ENCODE results near the gene EMID1.
A peak's percentile ranks its signal among the peaks of the same experiment; 100 is the strongest.

EMID1 gene

DNA sequence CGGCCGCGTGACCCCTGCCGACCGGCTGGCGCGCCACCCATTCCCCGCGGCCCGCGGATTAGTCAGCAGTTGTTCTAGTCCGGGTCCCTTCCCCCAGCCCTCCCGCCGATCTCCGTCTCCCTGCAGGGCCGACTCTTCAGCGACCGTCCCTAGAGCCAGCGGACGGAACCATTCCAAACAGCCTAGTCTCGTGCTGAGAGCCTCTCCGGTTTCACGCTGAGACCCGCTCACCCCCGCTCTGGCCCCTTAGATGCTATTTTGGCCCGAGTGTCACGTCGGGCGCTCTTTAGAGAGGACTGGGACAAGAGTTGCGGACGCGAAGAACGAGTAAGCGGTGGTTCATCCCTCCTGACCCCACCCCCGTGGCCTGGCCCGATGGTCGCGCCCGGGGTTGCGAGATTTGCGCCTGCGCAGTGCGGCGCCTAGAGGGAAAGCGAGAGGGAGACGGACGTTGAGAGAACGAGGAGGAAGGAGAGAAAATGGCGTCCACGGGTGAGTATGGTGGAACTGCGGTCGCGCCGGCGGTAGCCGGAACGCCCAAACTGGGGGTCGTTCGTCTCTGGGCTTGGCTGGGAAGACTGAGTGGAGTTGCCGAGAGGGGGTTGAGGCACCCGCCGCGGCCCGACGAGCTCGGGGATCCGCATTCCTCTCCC lies 62.3 kb downstream of the EMID1 start, which contains the start of the genes EWSR1 and RHBDD3:
Gene EWSR1 (plus strand): TSS at position 411 of the 653 bp plus-strand sequence. CDS start 69 bp downstream, at position 480.
Gene RHBDD3 (minus strand): TSS at position 124 of the 653 bp plus-strand sequence. CDS start 2,355 bp downstream, outside the sequence.
- Mint-ChIP-seq H3K9me3 (no peaks in the 10 kb centered on the region), H3K27me3 (no peaks in the 10 kb centered on the region), H3K27ac (peak within 1 kb of the TSS; percentile 98), H3K4me3 (peak within 1 kb of the TSS; percentile 84), H3K4me1 (peaks cover 54% of the 10 kb centered on the region), H3K36me3 (peaks cover 29% of the 10 kb centered on the region)
- peak; percentile 97 for ATAC-seq

DNA sequence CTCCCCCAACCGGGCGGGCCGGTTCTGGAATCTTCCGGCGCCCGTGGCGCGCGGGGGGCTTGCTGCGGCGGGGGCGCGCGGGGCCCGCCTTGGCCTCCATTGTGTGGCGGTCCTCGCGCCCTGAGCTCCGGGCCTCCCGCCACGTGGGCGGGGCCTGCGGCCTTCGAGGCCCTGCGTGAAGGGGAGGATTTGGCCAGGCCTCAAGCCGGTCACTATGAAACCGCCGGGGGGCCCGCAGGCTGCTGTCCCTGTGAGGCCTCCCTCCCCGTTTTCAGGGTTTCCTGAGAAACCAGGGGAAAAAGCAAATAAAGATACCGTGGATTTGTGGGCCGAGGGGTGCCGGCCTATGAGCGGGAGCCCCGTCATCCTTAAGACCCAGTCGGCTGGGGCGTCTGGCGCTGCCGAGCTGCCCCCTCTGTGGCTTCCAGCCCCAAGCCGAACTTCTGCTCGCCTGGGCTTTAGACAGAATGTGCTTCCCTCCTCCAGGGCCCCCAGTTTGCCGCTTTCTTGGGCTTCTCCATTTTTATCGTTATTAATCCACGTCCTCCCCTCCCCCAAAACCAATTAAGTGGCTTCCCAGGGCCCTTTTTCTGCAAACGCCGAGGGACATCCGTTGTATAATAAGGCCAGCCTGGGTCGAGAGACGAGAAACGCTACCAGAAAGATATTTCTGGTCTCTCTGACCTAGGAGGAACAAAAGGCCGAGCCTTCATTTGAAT lies 63.0 kb downstream of the EMID1 start:
- peaks cover 36% of the 10 kb centered on the region for H3K36me3 Mint-ChIP-seq
- no peaks in the 10 kb centered on the region for H3K27me3 Mint-ChIP-seq
- ATAC-seq, result peak; percentile 63
- peaks cover 61% of the 10 kb centered on the region for H3K4me1 Mint-ChIP-seq
- no peaks in the 10 kb centered on the region for H3K9me3 Mint-ChIP-seq
- peak overlapping the region; percentile 84 for H3K4me3 Mint-ChIP-seq
- H3K27ac Mint-ChIP-seq, result peak overlapping the region; percentile 98

DNA sequence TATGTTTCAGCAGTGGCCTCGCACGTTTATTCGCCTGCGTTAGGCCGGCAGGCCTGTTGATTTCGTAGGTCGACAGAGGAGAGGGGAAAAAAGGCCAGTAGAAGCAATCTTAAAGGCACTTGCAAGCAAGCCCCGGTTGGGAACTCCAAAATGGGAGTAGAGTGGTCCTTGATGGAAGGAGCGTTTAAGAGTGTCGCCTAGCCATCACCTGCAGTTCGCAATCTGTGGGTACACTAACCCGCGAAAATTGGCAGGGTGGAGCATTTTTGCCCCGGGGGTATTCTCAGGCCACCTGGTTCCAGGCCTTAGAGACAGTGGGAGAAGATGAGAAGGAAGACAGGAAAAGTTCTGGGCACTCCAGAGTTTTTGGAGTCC lies 63.5 kb downstream of the EMID1 start:
- peak overlapping the region; percentile 84 for H3K4me3 Mint-ChIP-seq
- no peaks in the 10 kb centered on the region for H3K27me3 Mint-ChIP-seq
- peaks cover 62% of the 10 kb centered on the region for H3K4me1 Mint-ChIP-seq
- H3K27ac Mint-ChIP-seq, result peak overlapping the region; percentile 98
- H3K36me3 Mint-ChIP-seq, result peaks cover 41% of the 10 kb centered on the region
- ATAC-seq, result no peak
- H3K9me3 Mint-ChIP-seq, result no peaks in the 10 kb centered on the region

DNA sequence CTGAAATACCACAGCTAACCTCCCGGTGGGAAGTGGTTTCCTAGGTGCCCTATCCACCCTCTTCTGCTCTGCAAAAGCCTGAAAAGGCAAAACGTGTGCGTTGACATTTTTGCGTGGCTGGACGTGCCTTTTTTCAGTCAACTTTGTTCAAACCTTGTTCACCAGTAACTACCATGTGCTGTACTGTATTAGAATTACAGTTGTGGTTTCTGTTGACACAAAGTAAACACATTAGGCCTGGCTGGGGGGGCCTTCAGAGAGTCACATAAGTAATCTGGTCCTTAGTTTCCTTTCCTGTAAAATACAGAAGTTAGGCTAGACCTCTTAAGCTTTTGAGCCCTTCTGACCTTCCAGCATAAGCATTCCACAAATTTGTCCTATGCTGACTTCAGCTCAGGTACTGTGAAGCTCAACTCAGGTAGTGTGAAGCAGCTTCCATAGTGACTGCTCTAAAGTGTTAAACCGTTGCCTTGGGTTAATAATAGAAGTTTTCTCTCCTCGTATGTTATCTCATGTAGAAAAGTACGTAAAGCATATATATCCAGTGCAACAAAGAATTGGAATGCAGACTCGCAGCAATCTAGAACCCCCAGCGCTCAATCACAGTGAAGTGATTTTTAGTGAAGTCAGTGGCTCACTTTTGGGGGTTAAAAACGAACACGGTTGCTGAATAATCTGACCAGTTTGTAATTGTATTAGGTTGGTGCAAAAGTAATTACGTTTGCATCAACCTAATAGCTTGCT lies 64.2 kb downstream of the EMID1 start:
- ATAC-seq, result no peak
- Mint-ChIP-seq H3K36me3 (peaks cover 48% of the 10 kb centered on the region), H3K4me3 (peak overlapping the region; percentile 84), H3K27me3 (no peaks in the 10 kb centered on the region), H3K4me1 (peaks cover 67% of the 10 kb centered on the region), H3K27ac (peak overlapping the region; percentile 98), H3K9me3 (no peaks in the 10 kb centered on the region)

DNA sequence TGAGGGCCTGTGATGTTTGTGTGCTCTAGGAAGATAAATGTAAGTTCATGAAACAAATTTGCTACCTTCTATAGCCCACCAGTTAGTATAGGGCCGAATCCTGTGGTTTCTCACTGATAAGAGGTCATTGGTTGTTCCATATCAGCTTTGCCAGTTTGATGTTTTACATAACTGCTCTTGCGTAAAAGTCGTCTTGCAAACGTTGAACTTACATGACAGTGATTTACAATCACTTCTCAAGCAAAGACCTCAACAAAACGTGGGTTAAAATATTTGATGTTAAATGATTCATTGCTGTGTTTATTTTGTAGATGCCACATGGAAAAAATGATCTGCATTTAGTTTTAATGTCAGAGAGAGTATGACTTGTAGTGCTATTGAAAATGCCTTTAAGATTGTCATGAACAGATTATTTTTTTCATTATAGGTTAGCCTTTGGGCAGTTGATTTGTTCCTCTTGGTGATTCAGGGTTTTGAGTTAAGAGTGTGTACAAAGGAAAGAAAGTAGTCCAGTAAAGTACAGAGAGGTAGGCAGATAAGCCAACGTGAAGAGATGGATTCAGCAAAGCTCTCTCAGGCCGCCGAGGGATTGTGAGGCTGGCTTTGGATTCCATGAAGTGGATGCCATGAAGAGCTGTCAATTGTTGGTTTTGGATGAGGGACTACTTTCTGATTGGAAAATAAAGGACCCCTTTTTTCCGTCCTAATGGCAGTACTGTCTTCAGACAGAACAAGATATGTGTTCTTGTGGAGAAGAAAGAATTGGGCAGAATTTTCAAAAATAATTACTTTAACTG lies 65.0 kb downstream of the EMID1 start:
- peak overlapping the region; percentile 53 for H3K27ac Mint-ChIP-seq
- no peaks in the 10 kb centered on the region for H3K27me3 Mint-ChIP-seq
- peaks cover 71% of the 10 kb centered on the region for H3K4me1 Mint-ChIP-seq
- no peak for ATAC-seq
- peaks cover 52% of the 10 kb centered on the region for H3K36me3 Mint-ChIP-seq
- no peaks in the 10 kb centered on the region for H3K9me3 Mint-ChIP-seq
- H3K4me3 Mint-ChIP-seq, result peak overlapping the region; percentile 84

DNA sequence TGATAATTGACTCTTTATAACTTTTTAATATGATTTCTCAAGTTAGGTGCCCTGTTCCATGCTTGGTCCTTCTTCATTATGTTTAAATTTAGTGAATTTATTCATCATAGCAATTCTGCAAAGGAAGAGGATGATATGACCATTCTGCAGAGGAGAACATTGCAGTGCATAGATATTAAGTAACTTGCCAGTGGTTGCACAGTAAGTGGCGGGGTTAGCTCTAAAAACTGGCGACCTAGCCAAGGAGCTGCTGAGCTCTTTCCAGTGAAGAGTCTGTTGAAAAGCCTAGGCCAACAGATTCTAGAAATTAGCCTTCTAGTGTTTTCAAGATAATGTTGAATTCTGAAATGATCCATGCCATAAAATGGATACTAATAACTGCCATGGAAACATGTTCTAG lies 66.9 kb downstream of the EMID1 start:
- Mint-ChIP-seq H3K36me3 (peaks cover 65% of the 10 kb centered on the region), H3K4me1 (peaks cover 61% of the 10 kb centered on the region), H3K4me3 (no peak overlapping the region), H3K27me3 (no peaks in the 10 kb centered on the region), H3K27ac (no peak overlapping the region), H3K9me3 (no peaks in the 10 kb centered on the region)
- ATAC-seq, result no peak

DNA sequence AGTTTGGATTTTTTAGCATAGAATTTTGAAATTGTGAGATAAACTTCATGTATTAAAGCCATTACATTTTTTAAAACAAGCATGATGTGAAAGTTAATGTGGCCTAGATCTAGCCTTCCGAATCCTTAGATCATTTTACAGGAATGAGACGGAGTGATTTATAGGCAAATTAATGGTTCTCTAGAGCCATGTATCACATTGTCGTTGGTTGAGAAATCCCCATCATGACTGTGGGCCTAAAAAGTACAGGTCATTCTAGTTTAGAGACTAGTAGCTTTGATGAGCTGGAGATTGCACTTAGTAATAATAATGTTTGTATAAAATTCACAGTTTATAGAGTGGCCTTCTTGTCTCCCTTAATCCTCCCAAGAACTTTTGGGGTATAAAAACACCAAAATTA lies 69.5 kb downstream of the EMID1 start:
- Mint-ChIP-seq H3K27me3 (no peaks in the 10 kb centered on the region), H3K9me3 (no peaks in the 10 kb centered on the region), H3K4me1 (peaks cover 54% of the 10 kb centered on the region), H3K4me3 (no peak overlapping the region), H3K36me3 (peaks cover 77% of the 10 kb centered on the region), H3K27ac (no peak overlapping the region)
- no peak for ATAC-seq

DNA sequence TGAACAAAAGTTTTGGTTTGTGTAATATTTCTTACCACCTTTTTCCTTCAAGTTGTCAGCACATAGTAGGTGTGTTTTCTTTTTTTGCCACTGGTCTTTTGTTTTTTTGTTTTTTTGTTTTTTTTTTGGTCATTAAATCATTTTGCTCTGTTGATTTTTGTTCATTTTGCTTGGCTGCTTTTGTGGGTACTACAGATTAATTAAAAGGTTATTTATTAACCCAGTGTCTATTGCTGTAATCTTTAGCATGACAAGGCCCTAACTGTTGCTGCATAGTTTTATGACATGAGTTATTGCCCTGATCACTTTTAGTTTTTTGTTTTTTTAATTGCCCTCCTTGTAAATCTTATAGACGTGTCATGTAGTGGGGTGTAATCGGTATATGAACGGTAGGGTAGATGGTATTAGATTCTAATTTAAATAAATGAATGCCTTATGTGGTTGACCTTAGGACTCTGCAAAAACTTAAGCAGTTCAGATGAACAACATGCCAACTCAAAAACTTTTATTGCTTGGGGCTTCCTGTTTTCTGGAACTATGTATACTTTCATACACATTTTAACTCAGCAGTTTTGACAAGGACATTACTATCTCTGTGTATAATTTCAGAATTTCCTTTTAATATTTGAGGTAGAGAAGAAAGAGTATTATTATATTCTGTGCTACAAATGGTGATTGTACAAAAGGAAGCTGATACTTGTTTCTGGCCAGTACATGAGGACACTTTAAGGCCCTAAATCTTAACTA lies 70.3 kb downstream of the EMID1 start:
- ATAC-seq, result no peak
- Mint-ChIP-seq H3K27me3 (no peaks in the 10 kb centered on the region), H3K27ac (peak overlapping the region; percentile 27), H3K36me3 (peaks cover 79% of the 10 kb centered on the region), H3K4me3 (no peak overlapping the region), H3K9me3 (no peaks in the 10 kb centered on the region), H3K4me1 (peaks cover 45% of the 10 kb centered on the region)

DNA sequence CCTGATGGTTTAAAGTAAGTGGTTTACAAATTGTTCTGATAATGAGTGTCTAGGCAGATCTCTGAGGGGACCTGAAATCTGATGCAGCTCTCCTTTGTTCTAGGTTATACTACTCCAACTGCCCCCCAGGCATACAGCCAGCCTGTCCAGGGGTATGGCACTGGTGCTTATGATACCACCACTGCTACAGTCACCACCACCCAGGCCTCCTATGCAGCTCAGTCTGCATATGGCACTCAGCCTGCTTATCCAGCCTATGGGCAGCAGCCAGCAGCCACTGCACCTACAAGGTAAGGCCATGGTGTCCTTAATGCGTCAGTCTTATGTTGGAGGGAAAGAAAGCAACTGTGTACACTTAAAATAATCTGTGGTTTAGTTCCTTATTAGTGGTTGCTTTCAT lies 72.2 kb downstream of the EMID1 start:
- ATAC-seq, result no peak
- Mint-ChIP-seq H3K36me3 (peaks cover 89% of the 10 kb centered on the region), H3K9me3 (no peaks in the 10 kb centered on the region), H3K27me3 (no peaks in the 10 kb centered on the region), H3K27ac (no peak overlapping the region), H3K4me1 (peaks cover 31% of the 10 kb centered on the region), H3K4me3 (no peak overlapping the region)

DNA sequence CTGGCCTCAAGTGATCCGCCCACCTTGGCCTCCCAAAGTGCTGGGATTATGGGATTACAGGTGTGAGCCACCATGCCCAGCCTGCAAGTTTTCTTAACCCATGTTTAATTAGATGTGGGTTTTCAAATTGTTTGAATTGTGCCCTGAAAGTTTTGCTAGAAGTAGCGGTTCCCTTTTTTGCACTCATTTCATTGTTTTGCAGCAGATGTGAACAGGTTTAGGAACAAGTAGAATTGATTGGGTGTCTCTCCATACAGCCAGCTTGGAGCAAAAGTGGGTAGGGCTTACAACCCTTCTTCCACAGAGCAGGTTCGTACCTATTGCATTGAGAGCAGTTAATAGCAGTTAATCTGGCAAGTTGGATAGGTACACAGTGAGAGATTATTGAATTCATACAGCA lies 78.5 kb downstream of the EMID1 start:
- Mint-ChIP-seq H3K27me3 (no peaks in the 10 kb centered on the region), H3K27ac (no peak overlapping the region), H3K36me3 (peaks cover 90% of the 10 kb centered on the region), H3K4me3 (no peak overlapping the region), H3K9me3 (no peaks in the 10 kb centered on the region), H3K4me1 (peaks cover 18% of the 10 kb centered on the region)
- no peak for ATAC-seq

DNA sequence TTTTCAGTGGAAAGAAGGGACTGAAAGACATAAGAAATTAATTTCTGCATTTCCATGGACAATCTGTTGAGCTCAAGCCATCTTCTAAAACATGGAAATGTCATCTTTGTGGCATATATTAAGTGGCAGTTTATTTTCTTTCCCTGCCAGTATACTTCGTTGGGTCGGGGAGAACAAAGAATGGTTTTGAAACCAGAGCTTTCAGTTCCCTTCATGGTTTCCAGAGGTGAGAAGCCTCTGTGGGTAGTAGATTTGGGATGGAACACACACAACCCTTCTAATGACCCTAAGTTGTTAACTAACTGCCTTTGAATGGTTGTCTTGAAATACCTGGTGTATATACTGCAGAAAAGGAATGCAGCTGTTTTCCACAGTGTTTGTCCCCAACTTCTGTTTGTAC lies 83.1 kb downstream of the EMID1 start:
- no peaks in the 10 kb centered on the region for H3K9me3 Mint-ChIP-seq
- H3K4me3 Mint-ChIP-seq, result no peak overlapping the region
- H3K4me1 Mint-ChIP-seq, result peaks cover 25% of the 10 kb centered on the region
- H3K27me3 Mint-ChIP-seq, result no peaks in the 10 kb centered on the region
- ATAC-seq, result no peak
- peaks cover 78% of the 10 kb centered on the region for H3K36me3 Mint-ChIP-seq
- peak overlapping the region; percentile 58 for H3K27ac Mint-ChIP-seq

DNA sequence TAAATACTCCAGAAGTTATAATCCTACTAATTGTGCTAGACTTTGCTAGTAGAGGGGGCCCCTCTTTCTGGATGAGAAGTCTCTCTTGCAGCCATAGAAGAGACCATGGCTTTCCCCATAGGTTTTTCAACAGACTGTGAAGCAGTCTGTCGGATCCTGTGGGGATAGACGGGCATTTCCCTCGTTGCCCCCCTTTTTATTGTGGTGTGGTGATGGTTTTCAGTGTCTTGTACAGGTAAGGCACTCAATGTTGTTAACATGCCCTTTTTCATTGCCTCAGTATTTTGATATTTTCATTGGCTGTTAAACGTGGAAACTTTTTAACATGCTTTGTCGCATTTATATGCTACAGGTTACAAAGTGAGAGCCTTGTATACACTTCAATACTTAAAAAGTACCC lies 84.4 kb downstream of the EMID1 start:
- Mint-ChIP-seq H3K27ac (no peak overlapping the region), H3K4me1 (peaks cover 17% of the 10 kb centered on the region), H3K27me3 (no peaks in the 10 kb centered on the region), H3K36me3 (peaks cover 68% of the 10 kb centered on the region), H3K9me3 (no peaks in the 10 kb centered on the region), H3K4me3 (no peak overlapping the region)
- ATAC-seq, result no peak

DNA sequence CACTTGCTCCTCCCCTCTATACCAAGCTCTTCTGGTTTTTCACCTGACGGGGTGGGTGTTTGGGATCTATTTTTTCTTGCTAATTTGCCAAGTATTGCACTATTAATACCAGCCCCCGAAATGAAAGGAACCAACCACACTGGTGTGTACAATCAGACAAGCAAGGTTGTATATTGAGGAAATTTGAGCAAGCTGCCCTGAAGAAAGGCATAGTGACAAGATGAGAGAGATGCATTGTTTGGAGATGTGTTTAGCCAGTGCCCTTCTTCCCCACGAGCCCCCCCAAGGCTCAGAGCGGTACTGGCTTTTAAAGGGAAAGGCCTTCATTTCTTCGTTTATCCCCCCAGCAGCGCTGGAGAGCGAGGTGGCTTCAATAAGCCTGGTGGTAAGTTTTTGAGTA lies 85.5 kb downstream of the EMID1 start:
- Mint-ChIP-seq H3K4me1 (peaks cover 17% of the 10 kb centered on the region), H3K36me3 (peaks cover 64% of the 10 kb centered on the region), H3K27ac (no peak overlapping the region)

DNA sequence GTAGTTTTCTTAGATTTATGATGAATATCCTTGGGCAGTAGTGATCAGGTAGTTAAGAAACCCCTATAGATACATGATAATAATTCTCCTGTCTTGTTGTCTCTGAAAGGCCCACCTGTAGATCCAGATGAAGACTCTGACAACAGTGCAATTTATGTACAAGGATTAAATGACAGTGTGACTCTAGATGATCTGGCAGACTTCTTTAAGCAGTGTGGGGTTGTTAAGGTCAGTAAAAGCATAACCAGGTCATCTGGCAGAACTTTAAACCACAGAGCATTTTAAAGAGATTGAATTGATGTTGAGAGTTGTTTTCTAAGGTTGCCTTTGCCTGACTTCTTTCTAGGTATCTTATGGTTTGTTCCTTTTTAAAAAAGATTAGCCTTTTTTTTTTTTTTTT lies 86.7 kb downstream of the EMID1 start:
- no peaks in the 10 kb centered on the region for H3K27me3 Mint-ChIP-seq
- H3K4me1 Mint-ChIP-seq, result peaks cover 17% of the 10 kb centered on the region
- ATAC-seq, result no peak
- H3K9me3 Mint-ChIP-seq, result no peaks in the 10 kb centered on the region
- H3K36me3 Mint-ChIP-seq, result peaks cover 60% of the 10 kb centered on the region
- no peak overlapping the region for H3K4me3 Mint-ChIP-seq
- no peak overlapping the region for H3K27ac Mint-ChIP-seq

More for the DNA sequence above, 85.5 kb downstream of the EMID1 start:
- Mint-ChIP-seq H3K9me3 (no peaks in the 10 kb centered on the region), H3K27me3 (no peaks in the 10 kb centered on the region), H3K4me3 (no peak overlapping the region)
- no peak for ATAC-seq
